Medulla oblongata (tissue), 1 donor: ENCODE results near the gene PAPPA.

Experiments used
- DNase-seq: peaks from one replicate; pipeline ENCODE4 v3.0.0-alpha.2; 2015; ENCODE audit errors: extremely low spot score

PAPPA gene

GRCh38 chr9:116223926-116224325 is 70.3 kb downstream of the PAPPA start:
- DNase-seq: no peak

- DNase-seq: no peak
These were observed 76.6 kb downstream of the PAPPA start for GRCh38 chr9:116230051-116230632.

- no peak for DNase-seq
These were observed 79.0 kb downstream of the PAPPA start for GRCh38 chr9:116232424-116233159.

- DNase-seq: no peak
These were observed 79.6 kb downstream of the PAPPA start for GRCh38 chr9:116233160-116233530.

- DNase-seq: no peak
These were observed 80.5 kb downstream of the PAPPA start for GRCh38 chr9:116234081-116234480.

GRCh38 chr9:116236979-116237378 is 83.4 kb downstream of the PAPPA start:
- no peak for DNase-seq

- DNase-seq: no peak
These were observed 83.9 kb downstream of the PAPPA start for GRCh38 chr9:116237456-116237855.

GRCh38 chr9:116238225-116238624 is 84.6 kb downstream of the PAPPA start:
- no peak for DNase-seq

GRCh38 chr9:116238776-116239340 is 85.3 kb downstream of the PAPPA start:
- no peak for DNase-seq

GRCh38 chr9:116243708-116244107 is 90.1 kb downstream of the PAPPA start:
- DNase-seq: no peak

- no peak for DNase-seq
These were observed 93.7 kb downstream of the PAPPA start for GRCh38 chr9:116247284-116247683.

- DNase-seq: no peak
These were observed 94.3 kb downstream of the PAPPA start for GRCh38 chr9:116247791-116248374.

- DNase-seq: no peak
These were observed 97.3 kb downstream of the PAPPA start for GRCh38 chr9:116250891-116251290.

GRCh38 chr9:116251366-116251765 is 97.8 kb downstream of the PAPPA start:
- no peak for DNase-seq

GRCh38 chr9:116260531-116260930 is 106.9 kb downstream of the PAPPA start:
- no peak for DNase-seq

GRCh38 chr9:116262448-116262847 is 108.9 kb downstream of the PAPPA start:
- DNase-seq: no peak

- no peak for DNase-seq
These were observed 110.8 kb downstream of the PAPPA start for GRCh38 chr9:116264361-116264760.

- DNase-seq: no peak
These were observed 113.4 kb downstream of the PAPPA start for GRCh38 chr9:116267021-116267420.

- DNase-seq: no peak
These were observed 115.7 kb downstream of the PAPPA start for GRCh38 chr9:116269250-116269649.

GRCh38 chr9:116270546-116270945 is 117.0 kb downstream of the PAPPA start:
- no peak for DNase-seq

GRCh38 chr9:116271340-116271739 is 117.7 kb downstream of the PAPPA start:
- DNase-seq: no peak

- DNase-seq: no peak
These were observed 118.4 kb downstream of the PAPPA start for GRCh38 chr9:116271991-116272390.

- DNase-seq: no peak
These were observed 120.7 kb downstream of the PAPPA start for GRCh38 chr9:116274293-116274692.
